ENCODE measurements around the gene GBP7.
A peak's percentile ranks its signal among the peaks of the same experiment; 100 is the strongest.

Gene GBP7

DNA sequence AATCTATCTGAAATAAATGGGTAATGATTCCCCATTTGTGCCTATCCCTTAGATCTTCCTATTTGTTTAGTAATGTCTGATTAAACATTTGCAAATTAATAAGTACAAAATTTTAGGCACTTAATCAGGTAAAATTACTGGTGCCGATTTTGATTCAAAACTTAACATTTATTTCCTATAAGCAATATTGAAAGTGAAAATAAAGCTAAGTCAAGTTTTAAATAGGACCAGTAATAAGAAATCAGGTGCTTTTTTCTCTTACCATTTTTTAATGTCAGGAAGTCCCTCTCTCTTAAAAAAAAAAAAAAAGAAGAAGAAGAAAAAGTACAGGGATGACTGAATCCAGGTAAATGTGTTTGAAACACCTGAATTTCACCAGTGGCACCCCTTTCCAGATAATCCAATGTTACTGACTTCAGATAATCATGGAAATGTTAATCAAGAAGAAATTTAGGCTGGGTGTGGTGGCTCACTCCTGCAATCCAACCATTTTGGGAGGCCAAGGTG, 23.8 kb upstream of the GBP7 start:
- H3K27ac ChIP-seq, result no peak overlapping the region
- peak overlapping the region; percentile 79 for H3K4me2 ChIP-seq
- H3K36me3 ChIP-seq, result no peaks in the 10 kb centered on the region

DNA sequence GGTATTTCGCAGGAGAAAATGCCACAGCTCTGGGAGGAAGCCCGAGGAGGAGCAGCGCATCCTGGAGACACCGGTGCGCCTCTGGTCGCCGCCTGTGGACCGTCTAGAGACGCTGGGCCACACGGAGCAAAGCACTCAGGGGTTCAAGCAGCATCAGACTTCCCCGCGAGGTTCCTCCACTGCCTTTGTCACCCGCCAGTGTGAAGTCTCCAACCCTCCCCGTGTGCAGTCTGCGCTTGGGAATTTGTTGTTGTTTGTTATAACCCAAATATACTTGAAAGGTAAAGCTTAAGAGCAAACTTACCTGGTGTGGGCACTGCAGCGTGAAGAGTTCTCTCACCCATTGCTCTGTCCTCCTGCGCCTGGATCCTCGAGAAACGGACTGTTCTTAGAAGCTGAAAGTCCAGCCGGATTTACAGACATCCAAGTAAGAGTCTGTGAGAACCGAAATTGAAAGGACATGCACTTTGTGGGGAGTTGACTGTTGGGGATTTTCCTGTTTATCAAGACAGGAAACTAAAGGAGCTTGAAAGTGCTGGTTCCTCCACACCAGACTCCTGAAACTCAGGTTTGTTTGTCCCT, 22.8 kb upstream of the GBP7 start, which contains the start of gene GBP4:
Gene GBP4, minus strand, starts transcription at position 452 of the 582 bp plus-strand sequence. Its CDS starts 108 bp downstream, at position 344.
- no peak for TF ChIP-seq Cebpa-rat (IDR thresholded peaks at IDR 0.05)
- Histone ChIP-seq H3K4me1 (peaks cover 43% of the 10 kb centered on the region), H3K9me3 (0 out of 2 replicates have a peak, but pooled peaks cover 2% of the 10 kb centered on the region), H3K36me3 (no peaks in the 10 kb centered on the region), H3K4me2 (peak within 1 kb of the TSS; percentile 79), H3K27ac (no peak within 1 kb of the TSS), H4K20me1 (no peaks in the 10 kb centered on the region), H3K4me3 (peak within 1 kb of the TSS; percentile 65), H3K9ac (peak within 1 kb of the TSS; percentile 36; the same call in 1 of the 2 replicates), H3K27me3 (peaks cover 25% of the 10 kb centered on the region)

More for the DNA sequence above, 23.8 kb upstream of the GBP7 start:
- H3K4me1 ChIP-seq, result peaks cover 43% of the 10 kb centered on the region
- no peaks in the 10 kb centered on the region for H4K20me1 ChIP-seq
- TF ChIP-seq Cebpa-rat (IDR thresholded peaks at IDR 0.05), result no peak
- H3K4me3 ChIP-seq, result peak overlapping the region; percentile 65; the same call in 1 of the 2 replicates
- no peak overlapping the region for H3K9ac ChIP-seq
- peaks cover 25% of the 10 kb centered on the region for H3K27me3 ChIP-seq
- peaks cover 12% of the 10 kb centered on the region for H3K9me3 ChIP-seq

DNA sequence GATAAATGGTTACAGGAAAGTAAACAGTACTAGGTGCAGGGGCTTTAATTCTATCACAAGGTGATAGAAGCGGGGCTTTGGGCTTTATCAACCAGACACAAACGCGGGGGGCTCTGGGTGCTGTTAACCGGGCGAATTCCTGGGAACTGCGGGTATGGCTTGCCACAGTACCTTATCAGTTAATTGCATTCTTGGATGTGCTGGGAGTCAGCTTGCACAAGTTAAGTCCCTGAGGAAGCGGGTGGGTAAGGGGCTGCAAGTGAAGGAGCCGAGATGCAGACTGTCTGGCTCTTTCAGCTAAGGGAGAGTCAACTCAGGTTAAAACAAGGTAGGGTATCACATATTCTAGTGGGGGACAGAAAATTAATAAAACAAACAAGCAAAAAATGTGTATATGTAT, 22.3 kb upstream of the GBP7 start:
- Histone ChIP-seq H4K20me1 (no peaks in the 10 kb centered on the region), H3K4me3 (peak overlapping the region; percentile 65), H3K4me2 (peak overlapping the region; percentile 79)

DNA sequence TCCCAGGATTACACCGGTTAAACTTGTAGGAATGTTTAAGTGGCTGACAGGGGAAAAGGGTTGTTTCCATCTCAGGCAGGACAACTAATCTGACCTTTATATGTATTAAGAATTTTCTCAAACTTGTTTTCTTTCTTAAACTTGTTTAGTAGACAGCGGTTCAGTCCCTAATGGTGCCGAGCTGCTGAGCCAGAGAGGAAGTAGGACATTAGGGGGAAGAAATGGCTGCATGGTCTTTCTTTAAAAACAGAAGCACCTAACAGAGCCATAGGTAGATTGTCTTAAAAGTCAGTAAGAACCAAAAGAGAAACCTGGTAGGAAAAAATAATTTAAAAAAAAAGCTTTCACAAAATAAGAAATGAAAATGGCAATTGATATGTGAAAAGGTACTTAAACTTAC, 19.7 kb upstream of the GBP7 start:
- peaks cover 25% of the 10 kb centered on the region for H3K27me3 ChIP-seq
- no peak overlapping the region for H3K4me3 ChIP-seq

More for the DNA sequence above, 22.3 kb upstream of the GBP7 start:
- no peak for TF ChIP-seq Cebpa-rat (IDR thresholded peaks at IDR 0.05)
- peak overlapping the region; percentile 36; the same call in 1 of the 2 replicates for H3K9ac ChIP-seq
- H3K4me1 ChIP-seq, result peaks cover 43% of the 10 kb centered on the region
- peaks cover 25% of the 10 kb centered on the region for H3K27me3 ChIP-seq
- no peaks in the 10 kb centered on the region for H3K36me3 ChIP-seq
- H3K27ac ChIP-seq, result no peak overlapping the region
- no peaks in the 10 kb centered on the region for H3K9me3 ChIP-seq

DNA sequence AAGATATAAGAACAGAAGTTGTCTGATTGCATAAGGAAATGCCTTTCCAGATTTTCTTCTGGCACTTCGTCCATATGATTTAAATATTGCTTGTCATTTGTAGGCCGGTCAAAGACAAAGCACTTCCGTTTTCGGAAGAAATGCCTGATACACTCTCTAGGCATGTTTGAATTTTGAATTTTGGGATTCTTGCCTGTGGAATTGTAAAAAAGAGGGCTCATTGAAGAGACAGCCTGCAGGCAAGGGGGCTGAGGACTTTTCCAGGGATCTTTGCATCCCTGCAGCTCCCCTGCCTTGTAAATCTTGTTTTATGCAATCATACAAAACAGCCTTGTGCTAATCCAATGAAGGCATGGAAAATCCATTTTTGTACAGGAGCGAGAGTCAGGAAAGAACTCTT, 15.5 kb upstream of the GBP7 start:
- Histone ChIP-seq H3K27ac (no peak overlapping the region), H3K9ac (no peak overlapping the region), H3K36me3 (no peaks in the 10 kb centered on the region), H3K4me3 (no peak overlapping the region), H3K9me3 (no peaks in the 10 kb centered on the region), H3K27me3 (no peaks in the 10 kb centered on the region), H4K20me1 (no peaks in the 10 kb centered on the region), H3K4me2 (no peak overlapping the region), H3K4me1 (no peaks in the 10 kb centered on the region)
- no peak for TF ChIP-seq Cebpa-rat (IDR thresholded peaks at IDR 0.05)

More for the DNA sequence above, 19.7 kb upstream of the GBP7 start:
- H3K4me2 ChIP-seq, result no peak overlapping the region
- H3K36me3 ChIP-seq, result no peaks in the 10 kb centered on the region
- no peaks in the 10 kb centered on the region for H4K20me1 ChIP-seq
- no peaks in the 10 kb centered on the region for H3K9me3 ChIP-seq
- no peak overlapping the region for H3K27ac ChIP-seq
- no peak for TF ChIP-seq Cebpa-rat (IDR thresholded peaks at IDR 0.05)
- no peak overlapping the region for H3K9ac ChIP-seq
- H3K4me1 ChIP-seq, result peaks cover 27% of the 10 kb centered on the region

DNA sequence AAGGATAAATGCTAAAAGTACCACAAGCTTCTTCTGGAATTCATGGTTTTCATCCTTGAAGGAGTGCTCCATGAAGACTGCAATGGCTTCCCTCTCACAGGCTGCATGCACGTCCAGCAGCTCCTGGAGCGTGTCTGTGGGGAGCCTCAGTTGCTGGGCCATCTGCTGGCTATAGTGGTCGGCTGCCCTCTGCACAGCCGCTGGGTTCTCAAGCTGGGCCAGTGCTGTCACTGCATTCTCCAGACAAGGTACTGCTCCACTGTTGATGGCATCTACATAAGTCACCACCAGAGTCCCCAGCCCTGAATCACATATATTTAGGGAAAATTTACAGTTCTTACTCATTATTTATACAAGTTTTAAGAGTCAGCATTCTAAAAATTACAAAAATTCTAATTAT, 14.2 kb upstream of the GBP7 start:
- no peak overlapping the region for H3K4me3 ChIP-seq
- no peaks in the 10 kb centered on the region for H3K4me1 ChIP-seq
- H3K27me3 ChIP-seq, result no peaks in the 10 kb centered on the region
- H4K20me1 ChIP-seq, result no peaks in the 10 kb centered on the region
- H3K36me3 ChIP-seq, result no peaks in the 10 kb centered on the region
- H3K9ac ChIP-seq, result no peak overlapping the region
- no peak overlapping the region for H3K4me2 ChIP-seq
- TF ChIP-seq Cebpa-rat (IDR thresholded peaks at IDR 0.05), result no peak
- no peaks in the 10 kb centered on the region for H3K9me3 ChIP-seq
- no peak overlapping the region for H3K27ac ChIP-seq

DNA sequence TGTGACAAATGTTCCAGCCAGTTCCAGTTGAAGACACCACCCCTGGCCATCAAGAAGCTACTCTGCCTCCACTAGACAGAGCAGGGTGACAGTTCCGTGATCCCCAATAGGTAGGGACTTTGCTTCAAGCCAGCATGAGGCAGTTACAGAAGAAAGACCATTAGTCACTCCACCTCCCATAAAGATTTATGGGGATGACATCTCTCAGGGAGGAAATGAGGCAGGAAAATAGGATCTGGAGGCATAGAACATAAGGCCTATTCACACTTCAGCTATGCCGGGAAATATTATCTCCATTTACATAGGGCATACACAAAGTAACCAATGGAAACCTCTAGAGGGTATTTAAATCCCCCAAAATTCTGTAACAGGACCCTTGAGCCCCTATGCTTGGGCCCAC, 3.5 kb upstream of the GBP7 start:
- Histone ChIP-seq H3K27me3 (no peaks in the 10 kb centered on the region), H3K36me3 (no peaks in the 10 kb centered on the region; the same call in 1 of the 2 replicates), H3K4me1 (no peaks in the 10 kb centered on the region), H3K9ac (no peak overlapping the region), H3K4me2 (no peak overlapping the region), H3K9me3 (peaks cover 8% of the 10 kb centered on the region; the same call in 1 of the 2 replicates), H3K4me3 (no peak overlapping the region), H4K20me1 (no peaks in the 10 kb centered on the region), H3K27ac (no peak overlapping the region)
- TF ChIP-seq Cebpa-rat (IDR thresholded peaks at IDR 0.05), result no peak

DNA sequence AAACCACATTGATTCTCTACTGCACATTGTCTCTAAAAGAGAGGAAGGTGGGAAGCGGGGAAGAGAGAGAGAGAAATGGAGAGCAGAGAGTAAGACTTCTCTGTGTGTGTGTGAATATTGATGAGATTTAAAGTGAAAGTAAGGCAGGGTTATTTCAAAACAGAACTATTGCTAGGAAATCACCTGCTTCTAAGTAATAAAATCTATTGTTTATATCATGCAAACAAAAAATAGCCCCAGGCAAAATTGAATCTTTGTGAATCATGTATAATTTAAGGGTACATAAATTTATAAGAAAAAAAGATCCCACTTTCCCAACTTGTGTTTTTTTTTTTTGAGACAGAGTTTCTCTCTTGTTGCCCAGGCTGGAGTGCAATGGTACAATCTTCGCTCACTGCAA, 1.2 kb upstream of the GBP7 start:
- no peak for TF ChIP-seq Cebpa-rat (IDR thresholded peaks at IDR 0.05)
- no peak overlapping the region for H3K27ac ChIP-seq
- H3K4me1 ChIP-seq, result no peaks in the 10 kb centered on the region
- H3K9ac ChIP-seq, result no peak overlapping the region
- H3K27me3 ChIP-seq, result no peaks in the 10 kb centered on the region
- no peaks in the 10 kb centered on the region for H3K36me3 ChIP-seq
- H3K4me2 ChIP-seq, result no peak overlapping the region
- H3K4me3 ChIP-seq, result no peak overlapping the region
- no peaks in the 10 kb centered on the region for H3K9me3 ChIP-seq
- no peaks in the 10 kb centered on the region for H4K20me1 ChIP-seq

DNA sequence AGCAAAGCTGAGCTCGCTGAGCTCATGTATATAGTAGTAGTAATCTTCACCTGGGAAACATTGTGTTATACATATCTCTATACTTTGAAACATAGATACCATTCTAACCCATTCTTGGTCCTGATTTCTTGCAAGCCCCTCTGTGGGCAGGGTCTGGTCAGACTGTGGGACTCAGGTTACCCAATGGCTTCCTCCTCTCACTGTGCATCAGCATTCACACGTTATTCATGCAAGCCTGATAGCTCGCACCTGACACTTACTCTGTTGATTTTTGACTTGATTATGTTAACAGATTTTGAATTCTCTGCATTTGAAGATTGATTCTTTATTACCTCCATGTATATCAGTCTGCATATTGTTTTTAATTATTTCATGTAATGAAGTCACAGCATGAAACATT, 1.3 kb downstream of the GBP7 start:
- TF ChIP-seq Cebpa-rat (IDR thresholded peaks at IDR 0.05), result no peak
- no peak overlapping the region for H3K27ac ChIP-seq
- H3K27me3 ChIP-seq, result no peaks in the 10 kb centered on the region
- no peak overlapping the region for H3K4me2 ChIP-seq
- no peaks in the 10 kb centered on the region for H3K9me3 ChIP-seq
- H3K4me3 ChIP-seq, result no peak overlapping the region
- H3K9ac ChIP-seq, result no peak overlapping the region
- no peaks in the 10 kb centered on the region for H4K20me1 ChIP-seq
- no peaks in the 10 kb centered on the region for H3K4me1 ChIP-seq
- H3K36me3 ChIP-seq, result no peaks in the 10 kb centered on the region

DNA sequence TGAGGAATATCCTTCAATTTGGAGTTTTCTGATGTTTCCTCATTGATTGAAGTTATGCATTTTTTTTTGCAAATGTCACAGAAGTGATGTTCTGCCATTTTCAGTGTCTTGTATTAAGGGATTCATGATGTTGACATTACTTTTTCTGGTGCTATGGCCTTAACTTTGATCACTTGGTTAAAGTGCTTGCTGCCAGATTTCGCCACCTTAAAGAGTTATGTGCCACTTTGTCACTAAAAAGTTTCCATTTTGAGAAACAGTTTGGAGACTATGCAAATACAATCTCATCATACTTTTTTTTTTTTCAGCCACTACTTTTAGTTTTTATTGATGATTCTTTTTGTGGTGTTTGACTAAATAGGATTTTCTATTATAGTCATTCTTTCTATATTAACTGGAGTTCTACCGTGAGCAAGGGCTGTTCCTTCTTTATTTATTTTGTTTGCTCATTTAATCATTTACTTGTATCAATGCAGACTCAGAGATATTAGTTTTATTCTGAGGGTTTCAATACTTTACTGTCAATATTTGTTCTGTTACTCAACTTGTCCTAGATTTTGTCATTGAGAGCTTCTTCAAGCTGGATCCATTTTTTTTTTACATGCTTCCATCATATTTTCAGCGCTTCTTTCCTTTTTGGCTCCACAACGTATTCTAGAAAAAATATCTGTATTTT, 3.2 kb downstream of the GBP7 start:
- no peak overlapping the region for H3K4me2 ChIP-seq

More for the DNA sequence above, 3.2 kb downstream of the GBP7 start:
- H3K36me3 ChIP-seq, result no peaks in the 10 kb centered on the region
- H3K27ac ChIP-seq, result no peak overlapping the region
- no peaks in the 10 kb centered on the region for H3K9me3 ChIP-seq
- H3K9ac ChIP-seq, result no peak overlapping the region
- no peaks in the 10 kb centered on the region for H4K20me1 ChIP-seq
- TF ChIP-seq Cebpa-rat (IDR thresholded peaks at IDR 0.05), result no peak
- H3K4me1 ChIP-seq, result no peaks in the 10 kb centered on the region
- H3K27me3 ChIP-seq, result no peaks in the 10 kb centered on the region
- H3K4me3 ChIP-seq, result no peak overlapping the region
